Measurements from ENCODE around the gene MPHOSPH6.

GRCh38 chr16:82167670-82168069 lies 2.4 kb downstream of the MPHOSPH6 start:
- TF ChIP-seq EP300 (IDR thresholded peaks at IDR 0.05; ENCODE audit: borderline replicate concordance): no peak
- TF ChIP-seq TAF1 (IDR thresholded peaks at IDR 0.05; ENCODE audit: low read depth): no peak
- TF ChIP-seq CREB1 (IDR thresholded peaks at IDR 0.05; ENCODE audit: low read depth): no peak
- TF ChIP-seq TCF12 (IDR thresholded peaks at IDR 0.05; ENCODE audit: low read depth): no peak
- no peak for TF ChIP-seq EGR1 (IDR thresholded peaks at IDR 0.05)

Data from Ishikawa (cell line).